T1000 (cell line): ENCODE measurements around the gene DUOX1.

ENCODE experiments used
- DNase-seq: peaks from one replicate; lab custom pipeline; 2025; ENCODE audit warnings: mixed read lengths; lab: John Stamatoyannopoulos, UW

Gene DUOX1

DNA sequence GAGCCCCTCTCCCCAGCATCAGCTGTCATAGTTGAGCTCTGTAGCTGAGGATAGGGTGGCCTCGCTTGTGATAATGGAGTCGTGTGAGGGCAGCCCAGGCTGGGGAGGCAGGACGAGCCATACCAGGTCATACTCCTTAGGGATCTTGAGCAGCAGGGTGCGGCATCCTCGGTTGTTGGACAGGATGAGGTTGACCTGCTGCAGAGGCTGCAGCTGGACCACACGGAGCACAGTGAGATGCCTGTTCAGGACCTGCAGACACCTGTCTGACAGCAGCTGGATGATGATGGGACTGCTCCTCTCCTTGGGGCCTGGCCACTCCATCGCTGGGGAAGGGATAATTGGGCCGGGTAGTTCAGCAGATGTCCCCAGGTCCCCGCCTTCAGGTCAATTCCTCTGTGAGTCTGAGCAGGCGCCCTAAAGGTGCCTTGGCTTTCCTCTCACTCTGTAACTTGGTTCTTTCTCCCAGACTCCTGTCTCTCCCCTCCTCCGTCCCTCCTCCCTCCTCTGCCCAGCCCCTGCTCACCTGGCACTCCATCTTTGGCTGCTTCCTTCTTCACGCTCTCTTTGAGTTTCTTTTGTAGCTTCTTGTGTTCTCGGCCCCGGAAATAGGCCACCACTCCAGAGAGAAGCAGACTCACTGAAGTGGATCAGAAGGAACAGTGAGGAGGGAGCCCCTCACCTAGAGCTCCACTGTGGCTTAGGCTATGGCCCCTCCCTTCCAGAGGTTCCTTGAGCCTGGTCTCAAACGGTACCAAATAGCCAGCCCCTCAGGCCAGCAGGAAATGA lies 23.6 kb upstream of the DUOX1 start:
- no peak for DNase-seq

- no peak for DNase-seq
These were observed 21.7 kb upstream of the DUOX1 start for GRCh38 chr15:45107941-45108630.

- no peak for DNase-seq
These were observed 19.5 kb upstream of the DUOX1 start for GRCh38 chr15:45110256-45110820.

DNA sequence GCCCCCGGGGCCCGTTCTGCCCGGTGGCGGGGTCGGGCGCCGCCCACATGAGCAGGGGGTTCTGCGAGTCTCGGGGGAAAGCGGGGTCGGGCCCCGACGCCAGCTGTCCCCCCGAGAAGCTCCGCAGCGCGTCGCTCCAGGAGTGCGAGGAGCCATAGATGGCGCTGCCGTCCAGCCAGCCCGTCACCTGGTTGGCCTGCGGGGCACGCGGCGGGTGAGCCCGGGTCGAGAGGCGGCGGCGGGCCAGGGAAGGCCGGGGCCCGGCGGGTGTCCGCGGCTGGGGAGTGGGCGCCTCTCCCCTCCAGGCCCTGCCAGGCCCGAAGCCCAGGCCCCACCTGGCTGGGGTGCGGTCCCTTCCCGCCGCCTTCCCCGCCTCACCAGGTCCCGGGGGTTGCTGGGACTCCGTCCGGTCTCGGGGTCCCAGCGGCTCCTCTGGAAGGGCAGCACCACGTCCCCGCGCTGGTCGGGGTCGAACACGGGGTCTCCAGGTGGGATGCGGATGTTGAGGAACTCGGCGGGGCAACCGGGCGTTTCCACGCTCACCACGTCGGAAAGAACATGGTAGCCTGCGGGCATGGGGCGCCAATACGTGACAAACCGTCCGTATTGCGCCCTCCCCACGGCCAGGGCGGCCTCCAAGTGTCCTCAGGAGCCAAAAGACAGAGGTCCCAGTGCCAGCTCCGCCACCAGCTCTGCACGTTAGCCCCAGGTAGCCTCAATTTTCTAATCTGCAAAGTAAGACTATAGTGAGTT lies 18.2 kb upstream of the DUOX1 start:
- DNase-seq = no peak

GRCh38 chr15:45112143-45112590 lies 17.6 kb upstream of the DUOX1 start:
- DNase-seq = no peak

GRCh38 chr15:45112591-45113379 lies 17.0 kb upstream of the DUOX1 start:
- no peak for DNase-seq

DNA sequence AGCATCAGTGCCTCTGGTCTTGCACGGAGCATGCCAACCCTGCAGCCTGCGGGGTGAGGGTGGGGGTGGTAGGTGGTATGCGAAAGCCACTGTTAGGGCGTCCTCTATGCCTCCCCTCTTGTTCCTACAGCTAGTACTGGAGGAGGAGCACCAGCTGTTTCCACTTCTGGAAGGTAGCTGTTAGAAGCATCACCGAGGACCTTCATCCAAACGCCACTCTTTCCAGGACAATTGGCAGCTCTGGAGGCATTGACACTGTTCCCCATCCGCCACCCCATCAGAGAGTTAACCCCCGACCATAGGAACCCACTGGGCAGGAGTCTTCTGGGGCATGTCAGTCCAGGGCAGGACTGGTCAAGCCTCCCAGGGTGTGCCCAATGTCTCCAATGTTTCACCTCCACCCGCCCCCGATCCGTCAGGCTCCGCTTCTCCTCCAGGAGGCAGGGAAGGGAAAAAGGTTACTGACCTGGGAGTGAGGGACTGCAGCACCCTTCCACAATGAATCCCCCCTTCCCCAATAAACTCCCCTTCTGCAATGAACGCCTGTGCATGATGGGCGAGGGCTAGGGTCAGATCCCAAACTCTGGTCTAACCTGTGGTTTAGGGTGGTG lies 16.3 kb upstream of the DUOX1 start:
- no peak for DNase-seq

DNA sequence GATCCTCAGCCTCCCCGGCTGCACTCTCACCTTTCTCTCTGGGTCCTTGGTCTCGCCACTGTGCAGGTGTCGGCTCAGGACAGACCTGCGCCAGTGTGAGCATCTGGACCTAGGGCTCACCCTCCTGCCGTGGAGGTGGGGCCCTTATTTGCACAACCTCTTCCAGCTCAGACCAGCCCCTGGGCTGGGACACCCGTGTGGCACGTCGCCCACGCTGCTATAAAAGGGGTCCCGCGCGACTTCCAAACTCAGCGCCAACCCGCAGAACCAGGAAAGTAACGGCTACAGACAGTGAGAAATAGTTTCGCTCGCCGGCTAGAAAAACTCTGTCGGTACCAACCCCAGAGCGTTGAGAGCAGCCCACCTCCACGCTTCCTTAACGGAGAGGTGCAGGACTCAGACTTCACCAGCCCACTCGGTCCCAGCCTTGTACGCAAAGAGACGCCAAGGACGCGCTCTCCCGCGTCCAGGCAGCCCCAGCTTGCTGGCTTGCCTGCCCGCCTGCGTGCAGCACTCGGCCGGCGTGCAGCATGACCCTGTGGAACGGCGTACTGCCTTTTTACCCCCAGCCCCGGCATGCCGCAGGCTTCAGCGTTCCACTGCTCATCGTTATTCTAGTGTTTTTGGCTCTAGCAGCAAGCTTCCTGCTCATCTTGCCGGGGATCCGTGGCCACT lies 15.6 kb upstream of the DUOX1 start, which contains the start of the genes DUOX2 and DUOXA2:
DUOX2 (minus strand) TSS at position 97 of the 675 bp plus-strand sequence. CDS start 761 bp downstream, outside the sequence.
DUOXA2 (plus strand) TSS at position 251 of the 675 bp plus-strand sequence; CDS start at position 531, 280 bp downstream.
- DNase-seq = no peak

DNA sequence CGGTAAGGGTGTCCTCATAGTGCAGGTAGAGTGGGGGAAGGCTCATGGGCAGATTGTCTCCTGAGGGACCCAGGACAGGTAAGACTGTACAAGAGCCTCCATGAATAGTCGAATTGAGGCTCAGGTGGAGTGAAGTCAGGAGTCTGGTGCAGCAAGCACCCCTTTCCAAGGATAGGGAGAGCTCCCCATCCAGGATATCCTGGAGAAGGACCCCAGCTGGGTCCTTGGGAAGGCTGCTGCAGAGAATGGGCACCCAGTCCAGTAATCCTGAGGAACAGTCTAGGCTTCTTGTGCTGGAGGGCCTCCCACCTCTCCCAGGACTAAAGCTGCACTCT lies 15.1 kb upstream of the DUOX1 start:
- DNase-seq = no peak

GRCh38 chr15:45115312-45115820 lies 14.4 kb upstream of the DUOX1 start:
- DNase-seq = no peak

DNA sequence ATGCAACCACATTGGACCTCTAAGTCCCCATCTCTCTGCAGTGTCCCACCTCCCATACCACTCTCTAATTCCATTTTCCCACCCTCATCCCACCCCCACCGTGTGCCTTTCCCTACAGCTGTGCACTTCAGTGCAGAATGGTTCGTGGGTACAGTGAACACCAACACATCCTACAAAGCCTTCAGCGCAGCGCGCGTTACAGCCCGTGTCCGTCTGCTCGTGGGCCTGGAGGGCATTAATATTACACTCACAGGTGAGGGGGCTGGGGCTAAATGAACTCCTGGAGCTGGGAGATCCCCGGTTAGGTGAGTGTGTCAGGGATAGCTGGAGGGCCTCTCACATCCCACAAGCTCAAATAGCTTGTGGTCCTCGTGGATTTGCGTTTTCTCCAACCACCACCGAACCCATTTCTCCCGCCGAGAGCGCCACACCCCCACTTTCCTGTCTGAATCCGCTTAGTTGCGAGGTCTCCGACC lies 13.8 kb upstream of the DUOX1 start:
- DNase-seq = no peak

DNA sequence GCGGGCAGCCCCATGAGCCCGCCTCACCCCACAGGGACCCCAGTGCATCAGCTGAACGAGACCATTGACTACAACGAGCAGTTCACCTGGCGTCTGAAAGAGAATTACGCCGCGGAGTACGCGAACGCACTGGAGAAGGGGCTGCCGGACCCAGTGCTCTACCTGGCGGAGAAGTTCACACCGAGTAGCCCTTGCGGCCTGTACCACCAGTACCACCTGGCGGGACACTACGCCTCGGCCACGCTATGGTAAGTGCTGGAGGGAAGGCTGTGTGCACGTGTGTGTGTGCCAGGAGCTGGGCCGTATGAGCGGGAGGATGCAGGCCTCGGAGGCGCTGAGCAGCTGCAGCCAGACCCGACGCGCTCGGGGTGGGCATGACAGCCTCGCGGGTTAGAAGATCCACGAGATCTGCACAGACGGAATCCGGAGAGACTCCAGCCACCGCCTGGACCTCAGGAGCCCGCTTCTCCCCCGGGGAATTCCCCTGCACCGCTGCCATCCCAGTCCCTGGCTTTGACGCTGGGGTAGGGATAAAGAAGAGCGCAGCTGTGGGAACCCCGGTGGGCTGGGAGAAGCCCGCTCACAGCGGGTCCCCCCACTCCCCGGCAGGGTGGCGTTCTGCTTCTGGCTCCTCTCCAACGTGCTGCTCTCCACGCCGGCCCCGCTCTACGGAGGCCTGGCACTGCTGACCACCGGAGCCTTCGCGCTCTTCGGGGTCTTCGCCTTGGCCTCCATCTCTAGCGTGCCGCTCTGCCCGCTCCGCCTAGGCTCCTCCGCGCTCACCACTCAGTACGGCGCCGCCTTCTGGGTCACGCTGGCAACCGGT lies 13.1 kb upstream of the DUOX1 start:
- DNase-seq = no peak

GRCh38 chr15:45117308-45118130 lies 12.3 kb upstream of the DUOX1 start:
- no peak for DNase-seq

DNA sequence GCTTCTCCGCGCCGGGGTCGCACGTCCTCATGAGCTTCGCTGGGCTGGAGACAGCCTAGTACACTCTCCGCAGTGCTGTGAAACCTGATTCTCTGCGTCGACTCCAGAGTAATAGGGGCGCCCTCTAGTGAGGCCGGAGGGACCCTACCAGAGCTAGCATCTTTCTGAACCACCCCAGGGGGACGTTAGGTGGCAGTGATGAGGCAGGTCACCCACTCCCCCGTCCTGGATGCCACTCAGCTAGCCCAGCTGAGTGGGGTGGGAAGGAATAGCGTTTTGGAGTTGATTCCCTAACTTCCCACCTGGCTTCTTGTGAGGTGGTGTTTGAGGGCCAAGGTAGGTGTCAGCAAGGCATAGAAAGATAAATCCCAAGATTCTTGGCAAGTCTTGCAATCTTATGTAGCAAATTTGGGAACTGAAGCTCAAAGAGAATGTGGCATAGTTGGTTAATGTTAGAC lies 11.6 kb upstream of the DUOX1 start:
- no peak for DNase-seq

DNA sequence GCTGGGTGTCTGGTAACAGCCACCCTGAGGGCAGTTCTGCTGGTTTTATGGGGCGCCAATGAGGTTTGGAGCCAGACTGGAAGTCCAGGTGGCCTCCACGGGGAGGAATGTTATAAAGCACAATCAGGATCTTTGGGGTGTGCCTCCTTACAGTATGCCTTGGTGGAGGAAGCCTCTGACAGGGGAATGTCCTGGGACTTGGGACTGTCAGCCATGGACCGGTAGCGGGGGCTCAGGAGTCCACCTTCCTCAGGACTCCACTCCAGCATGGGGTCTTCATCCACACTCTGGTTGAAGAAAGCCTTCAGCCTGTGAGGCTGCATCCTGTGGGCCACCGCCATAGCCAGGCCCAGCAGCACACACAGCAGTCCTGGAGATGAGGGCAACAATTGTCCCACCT lies 10.8 kb upstream of the DUOX1 start:
- DNase-seq = no peak

DNA sequence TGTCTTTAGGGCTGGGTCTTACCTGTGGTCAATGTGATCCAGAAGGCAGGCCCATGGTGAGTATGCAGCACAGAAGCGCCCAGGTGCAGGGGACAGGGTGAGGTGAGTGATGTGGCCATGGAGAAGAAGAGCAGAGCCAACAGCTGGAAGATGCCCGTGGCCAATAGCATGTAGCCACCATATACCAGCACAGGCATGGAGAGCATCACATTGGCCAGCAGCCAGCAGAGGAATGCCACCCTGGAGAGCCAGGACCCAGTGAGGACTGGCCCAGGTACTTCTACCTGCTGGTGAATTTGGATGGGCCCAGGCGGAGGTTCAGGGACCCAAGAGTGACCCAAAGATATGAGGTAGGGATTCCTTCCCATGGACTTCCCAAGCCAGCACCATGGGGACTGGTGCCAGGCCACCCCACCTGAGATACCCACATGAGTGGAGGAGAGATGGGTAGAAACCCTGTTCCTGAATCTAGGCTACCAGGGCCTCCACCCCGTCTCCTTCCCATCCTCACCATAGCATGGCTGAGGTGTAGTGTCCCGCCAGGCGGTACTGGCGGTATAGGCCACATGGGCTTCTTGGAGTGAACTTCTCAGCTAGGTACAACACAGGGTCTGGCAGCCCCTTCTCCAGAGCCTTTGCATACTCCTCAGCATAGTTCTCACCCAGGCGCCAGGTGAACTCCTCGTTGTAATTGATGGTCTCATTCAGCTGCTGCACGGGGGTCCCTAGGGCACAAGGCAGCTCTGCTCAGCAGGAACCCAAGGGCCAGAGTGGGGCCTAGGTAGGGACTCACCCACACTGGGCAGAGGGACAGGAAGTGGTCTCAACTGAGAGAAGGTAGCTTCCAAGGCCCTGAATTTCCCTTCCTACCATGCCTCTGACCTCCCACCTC lies 9.5 kb upstream of the DUOX1 start:
- DNase-seq = no peak

- no peak for DNase-seq
These were observed 8.8 kb upstream of the DUOX1 start for GRCh38 chr15:45121020-45121419.
